ENCODE measurements around the gene GNA15.
"Not testable (repeated sequence)": the region's sequence is repeated elsewhere in the genome, so short reads cannot be mapped to it uniquely, and the experiment has no call there.

Gene GNA15

GRCh38 chr19:3153286-3154230 lies 17.7 kb downstream of the GNA15 start:
- DNase-seq = no peak
- H3K9me3 ChIP-seq = no peaks in the 10 kb centered on the region
- no peaks in the 10 kb centered on the region for H3K36me3 ChIP-seq
- H3K4me1 ChIP-seq = no peaks in the 10 kb centered on the region
- no peak overlapping the region for H3K4me3 ChIP-seq (ENCODE audit: low read depth, low read length)
- no peaks in the 10 kb centered on the region; the same call in 1 of the 2 replicates for H3K27me3 ChIP-seq
- no peak for TF ChIP-seq CTCF (IDR thresholded peaks at IDR 0.05; ENCODE audit: low read depth, low read length)

- H3K27me3 ChIP-seq; H3K4me1 ChIP-seq; H3K4me3 ChIP-seq (ENCODE audit: low read depth, low read length); H3K36me3 ChIP-seq; DNase-seq; H3K9me3 ChIP-seq: not testable (repeated sequence)
These were observed 18.6 kb downstream of the GNA15 start for GRCh38 chr19:3154447-3154846.

- TF ChIP-seq CTCF (IDR thresholded peaks at IDR 0.05; ENCODE audit: low read depth, low read length) = no peak
- Histone ChIP-seq H3K27me3 (no peaks in the 10 kb centered on the region; the same call in 1 of the 2 replicates), H3K9me3 (no peaks in the 10 kb centered on the region), H3K4me1 (no peaks in the 10 kb centered on the region), H3K4me3 (ENCODE audit: low read depth, low read length) (no peak overlapping the region), H3K36me3 (no peaks in the 10 kb centered on the region)
- peak; percentile 65 for DNase-seq
These were observed 19.3 kb downstream of the GNA15 start for GRCh38 chr19:3154957-3155736.

GRCh38 chr19:3157096-3157845 lies 21.4 kb downstream of the GNA15 start:
- no peaks in the 10 kb centered on the region for H3K27me3 ChIP-seq
- no peaks in the 10 kb centered on the region for H3K36me3 ChIP-seq
- no peak for DNase-seq
- no peaks in the 10 kb centered on the region for H3K4me1 ChIP-seq
- no peaks in the 10 kb centered on the region for H3K9me3 ChIP-seq
- H3K4me3 ChIP-seq (ENCODE audit: low read depth, low read length) = no peak overlapping the region
- no peak for TF ChIP-seq CTCF (IDR thresholded peaks at IDR 0.05; ENCODE audit: low read depth, low read length)

GRCh38 chr19:3159565-3159964 lies 23.7 kb downstream of the GNA15 start:
- no peak for DNase-seq
- Histone ChIP-seq H3K9me3 (no peaks in the 10 kb centered on the region), H3K36me3 (no peaks in the 10 kb centered on the region), H3K4me3 (ENCODE audit: low read depth, low read length) (no peak overlapping the region), H3K27me3 (no peaks in the 10 kb centered on the region), H3K4me1 (no peaks in the 10 kb centered on the region)
- TF ChIP-seq CTCF (IDR thresholded peaks at IDR 0.05; ENCODE audit: low read depth, low read length) = no peak

- TF ChIP-seq CTCF (IDR thresholded peaks at IDR 0.05; ENCODE audit: low read depth, low read length) = no peak
- H3K9me3 ChIP-seq = no peaks in the 10 kb centered on the region
- H3K4me1 ChIP-seq = no peaks in the 10 kb centered on the region
- no peak overlapping the region for H3K4me3 ChIP-seq (ENCODE audit: low read depth, low read length)
- no peaks in the 10 kb centered on the region for H3K36me3 ChIP-seq
- DNase-seq = no peak
- H3K27me3 ChIP-seq = no peaks in the 10 kb centered on the region
These were observed 24.4 kb downstream of the GNA15 start for GRCh38 chr19:3160219-3160618.
